HFF-Myc (cell line): ENCODE results near the gene LRRK1.

Source experiments
- DNase-seq: peaks from one replicate; pipeline ENCODE4 v3.0.0-alpha.2; 2011; ENCODE audit warnings: low read depth; ENCODE audit errors: extremely low read depth
- H3K4me3 ChIP-seq: replicated peaks from 2 replicates; pipeline ENCODE4 v1.5.1; 2011; ENCODE audit warnings: low read depth, mild to moderate bottlenecking, control low read depth, low read length
- TF ChIP-seq, protein P1 (sequence below): IDR thresholded peaks from 2 replicates; pipeline ENCODE4 v1.5.1; 2012; ENCODE audit warnings: mild to moderate bottlenecking, low read depth, low read length, control low read depth; ENCODE audit errors: missing control alignments

Gene LRRK1

DNA sequence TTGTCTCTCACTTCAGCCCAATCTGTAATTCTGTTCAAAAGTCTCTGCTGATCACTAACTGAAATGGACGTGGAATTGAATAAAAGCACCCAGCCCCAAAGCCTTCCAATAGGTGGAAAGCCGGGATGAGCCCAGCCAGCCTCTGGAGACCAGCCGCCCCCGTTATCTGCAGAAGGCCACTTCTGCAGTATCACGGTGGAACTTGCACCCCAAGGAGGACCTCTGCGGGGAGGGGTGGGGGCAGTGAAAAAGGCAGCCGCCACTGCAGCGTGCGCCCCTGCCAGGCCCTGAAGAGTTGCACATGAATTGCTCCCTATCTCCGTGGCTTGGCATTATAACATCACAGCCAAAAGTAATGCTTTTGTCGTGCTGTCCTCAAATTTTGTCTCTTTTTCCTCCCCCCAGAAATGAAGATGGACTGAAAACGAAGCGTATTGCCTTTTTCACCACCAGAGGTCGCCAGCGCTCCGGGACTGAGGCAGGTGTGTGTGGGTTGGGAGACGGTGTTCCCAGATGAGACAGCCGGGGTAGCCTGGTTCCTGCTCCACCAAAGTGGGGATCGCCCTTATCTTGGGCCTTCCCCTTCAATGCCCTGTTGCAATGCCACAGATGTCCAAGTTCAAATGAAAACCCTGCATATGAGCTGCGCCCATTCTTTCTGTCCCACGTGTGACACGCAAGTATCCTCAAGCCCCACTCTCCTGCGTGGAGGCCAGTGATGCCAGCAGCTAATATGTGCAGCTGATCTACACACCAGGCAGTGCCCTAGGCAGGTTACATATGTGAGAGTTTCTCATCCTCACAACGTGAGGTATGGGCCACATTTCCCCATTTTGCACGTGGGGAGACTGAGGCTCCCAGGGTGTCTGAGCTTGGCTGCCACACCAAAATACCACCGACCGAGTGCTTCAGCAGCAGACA is 96.0 kb downstream of the LRRK1 start:
- DNase-seq: peak; percentile 26
- no peak overlapping the region for H3K4me3 ChIP-seq
- TF ChIP-seq, protein P1, sequence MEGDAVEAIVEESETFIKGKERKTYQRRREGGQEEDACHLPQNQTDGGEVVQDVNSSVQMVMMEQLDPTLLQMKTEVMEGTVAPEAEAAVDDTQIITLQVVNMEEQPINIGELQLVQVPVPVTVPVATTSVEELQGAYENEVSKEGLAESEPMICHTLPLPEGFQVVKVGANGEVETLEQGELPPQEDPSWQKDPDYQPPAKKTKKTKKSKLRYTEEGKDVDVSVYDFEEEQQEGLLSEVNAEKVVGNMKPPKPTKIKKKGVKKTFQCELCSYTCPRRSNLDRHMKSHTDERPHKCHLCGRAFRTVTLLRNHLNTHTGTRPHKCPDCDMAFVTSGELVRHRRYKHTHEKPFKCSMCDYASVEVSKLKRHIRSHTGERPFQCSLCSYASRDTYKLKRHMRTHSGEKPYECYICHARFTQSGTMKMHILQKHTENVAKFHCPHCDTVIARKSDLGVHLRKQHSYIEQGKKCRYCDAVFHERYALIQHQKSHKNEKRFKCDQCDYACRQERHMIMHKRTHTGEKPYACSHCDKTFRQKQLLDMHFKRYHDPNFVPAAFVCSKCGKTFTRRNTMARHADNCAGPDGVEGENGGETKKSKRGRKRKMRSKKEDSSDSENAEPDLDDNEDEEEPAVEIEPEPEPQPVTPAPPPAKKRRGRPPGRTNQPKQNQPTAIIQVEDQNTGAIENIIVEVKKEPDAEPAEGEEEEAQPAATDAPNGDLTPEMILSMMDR: peak; percentile 93

DNA sequence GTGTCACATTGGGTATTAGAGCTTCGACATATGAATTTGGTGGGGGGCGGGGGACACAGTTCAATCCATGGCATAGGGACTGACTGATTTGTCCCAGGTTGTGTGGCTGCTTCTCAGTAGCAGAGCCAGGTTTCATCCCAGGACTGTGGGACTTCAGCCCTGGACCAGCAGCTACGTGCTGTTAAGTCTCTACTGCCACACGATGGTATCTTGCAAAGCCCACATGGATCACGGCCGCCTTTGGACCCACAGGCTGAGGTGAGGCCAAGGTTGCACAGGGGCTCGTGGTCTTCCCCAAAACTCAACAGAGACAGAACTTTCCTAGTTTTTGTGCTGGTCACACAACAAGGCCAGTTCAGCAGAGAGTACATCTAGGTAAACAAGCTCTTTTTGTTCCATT is 97.4 kb downstream of the LRRK1 start:
- TF ChIP-seq, protein P1: no peak
- no peak overlapping the region for H3K4me3 ChIP-seq
- DNase-seq: no peak

DNA sequence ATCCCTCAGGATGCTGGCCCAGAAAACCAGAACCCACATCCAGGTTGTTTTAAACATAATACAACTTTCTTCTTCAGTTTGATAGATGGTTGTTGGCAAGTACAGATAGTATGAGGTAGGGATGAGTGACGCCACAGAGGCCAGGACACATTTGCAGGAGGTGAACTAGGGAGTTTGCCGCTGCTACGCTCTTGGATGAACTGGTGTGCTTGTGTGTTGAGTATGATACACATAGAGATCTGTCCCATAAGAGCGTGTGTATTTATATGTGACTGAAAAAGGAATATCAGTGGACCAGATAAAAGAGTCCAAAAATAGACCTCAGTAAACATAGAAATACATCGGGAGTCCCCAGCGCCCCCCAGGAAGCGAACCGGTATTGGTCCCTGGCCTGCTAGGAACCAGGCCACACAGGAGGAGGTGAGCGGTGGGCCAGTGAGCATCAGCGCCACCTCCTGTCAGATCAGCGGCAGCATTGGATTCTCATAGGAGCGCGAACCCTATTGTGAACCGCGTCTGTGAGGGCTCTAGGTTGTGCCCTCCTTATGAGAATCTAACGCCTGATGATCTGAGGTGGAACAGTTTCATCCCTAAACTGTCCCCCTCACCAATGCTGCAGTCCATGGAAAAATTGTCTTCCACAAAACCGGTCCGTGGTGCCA is 98.1 kb downstream of the LRRK1 start:
- no peak overlapping the region for H3K4me3 ChIP-seq
- TF ChIP-seq, protein P1: peak; percentile 27
- no peak for DNase-seq

DNA sequence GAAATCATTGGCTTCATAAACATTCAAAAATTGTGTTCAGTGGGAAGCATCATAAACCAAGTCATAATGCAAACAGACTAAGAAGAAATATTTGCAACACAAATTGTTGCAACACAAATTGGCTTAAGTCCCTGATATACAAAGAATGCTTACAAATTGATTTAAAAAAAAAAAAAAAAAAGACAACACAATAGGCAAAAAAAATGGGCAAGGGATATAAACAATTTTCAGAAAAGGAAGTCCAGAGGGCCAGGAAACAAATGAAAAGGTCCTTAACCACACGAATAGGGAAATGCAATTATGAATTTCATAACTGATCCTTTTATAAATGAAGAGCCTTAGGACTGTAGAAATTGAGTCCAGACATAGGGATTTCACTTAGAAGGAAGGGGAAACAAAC is 98.9 kb downstream of the LRRK1 start:
- no peak for DNase-seq
- H3K4me3 ChIP-seq: no peak overlapping the region
- TF ChIP-seq, protein P1: no peak

DNA sequence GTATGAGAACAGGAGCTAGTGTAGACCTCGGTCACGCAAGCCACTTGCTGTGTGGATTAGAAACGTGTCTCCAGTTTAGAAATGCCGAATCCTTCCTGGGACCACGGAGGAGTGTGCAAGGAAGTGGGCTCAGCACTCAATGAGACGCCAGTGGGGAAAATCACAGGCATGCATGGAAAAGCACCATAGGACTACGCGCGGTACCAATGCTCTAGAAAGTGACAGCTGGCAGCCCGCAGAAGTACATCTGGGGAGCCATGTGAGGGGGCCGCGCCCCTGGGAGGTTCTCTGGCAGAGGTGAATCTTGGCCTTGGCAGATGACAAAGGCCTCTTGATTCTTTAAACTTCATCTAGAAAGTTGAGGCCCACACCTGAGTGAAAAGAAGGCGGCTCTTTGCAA is 99.3 kb downstream of the LRRK1 start:
- no peak overlapping the region for H3K4me3 ChIP-seq
- DNase-seq: no peak
- TF ChIP-seq, protein P1: no peak

DNA sequence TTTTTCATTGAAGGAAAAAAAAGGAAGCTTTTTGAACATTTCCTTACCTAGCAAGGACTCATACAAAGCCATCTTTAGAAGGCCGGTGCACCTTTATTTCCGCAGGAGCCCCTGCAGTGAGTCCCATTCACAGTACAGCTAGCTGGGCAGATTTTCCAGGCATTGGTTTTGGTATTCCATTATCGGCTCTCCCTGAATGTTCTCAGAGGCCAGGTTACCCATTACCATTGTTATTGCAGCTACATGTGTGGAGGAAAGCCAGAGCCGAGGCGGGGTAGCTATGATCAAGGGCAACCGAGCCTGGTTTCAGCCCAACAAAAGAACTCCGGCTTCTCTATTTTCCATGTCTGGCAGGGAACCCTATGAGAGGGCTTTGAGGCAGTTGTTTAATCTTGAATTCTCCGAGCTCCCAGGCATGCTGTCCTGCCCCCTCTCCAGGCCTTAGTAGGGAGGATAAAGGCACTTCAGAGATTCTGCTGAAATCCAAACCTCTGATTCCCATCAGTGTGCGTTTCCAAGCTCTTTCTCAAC is 100.3 kb downstream of the LRRK1 start:
- no peak for DNase-seq
- TF ChIP-seq, protein P1: no peak
- no peak overlapping the region for H3K4me3 ChIP-seq
